GM21390 (cell line): Measurements from ENCODE around the gene CDR2L.
"Not testable (repeated sequence)": the region's sequence is repeated elsewhere in the genome, so short reads cannot be mapped to it uniquely, and the experiment has no call there.

Experiments
- ATAC-seq: cut with Tn5 transposase; IDR thresholded peaks from one replicate; pipeline ENCODE4 v1.9.1; 2021; ENCODE audit not compliant: unreplicated experiment

CDR2L gene

GRCh38 chr17:74979408-74980146 is 7.9 kb upstream of the CDR2L start:
- no peak for ATAC-seq

- ATAC-seq: no peak
Measured at GRCh38 chr17:74981318-74981978, 6.0 kb upstream of the CDR2L start.

- peak; percentile 71 for ATAC-seq
Measured at GRCh38 chr17:74981979-74982662, 5.3 kb upstream of the CDR2L start.

- ATAC-seq: not testable (repeated sequence)
Measured at GRCh38 chr17:74982663-74983313, 4.6 kb upstream of the CDR2L start.

- ATAC-seq: no peak
Measured at GRCh38 chr17:74986206-74986576, 1.2 kb upstream of the CDR2L start.

- ATAC-seq: peak; percentile 39
Measured at GRCh38 chr17:74987909-74988711, 678 bp downstream of the CDR2L start.

GRCh38 chr17:74990581-74991105 is 3.2 kb downstream of the CDR2L start:
- no peak for ATAC-seq

GRCh38 chr17:74992223-74992622 is 4.8 kb downstream of the CDR2L start:
- ATAC-seq: no peak

- no peak for ATAC-seq
Measured at GRCh38 chr17:74994440-74994839, 7.0 kb downstream of the CDR2L start.

- ATAC-seq: no peak
Measured at GRCh38 chr17:74995847-74996246, 8.4 kb downstream of the CDR2L start.

GRCh38 chr17:74998783-74999182 is 11.4 kb downstream of the CDR2L start:
- no peak for ATAC-seq

GRCh38 chr17:74999523-74999922 is 12.1 kb downstream of the CDR2L start:
- no peak for ATAC-seq

GRCh38 chr17:75001915-75002843 is 14.7 kb downstream of the CDR2L start:
- no peak for ATAC-seq

GRCh38 chr17:75003070-75003956 is 15.9 kb downstream of the CDR2L start:
- ATAC-seq: no peak

GRCh38 chr17:75003957-75004355 is 16.5 kb downstream of the CDR2L start:
- ATAC-seq: no peak

GRCh38 chr17:75004371-75004770 is 16.9 kb downstream of the CDR2L start:
- ATAC-seq: no peak

- ATAC-seq: no peak
Measured at GRCh38 chr17:75005291-75005690, 17.9 kb downstream of the CDR2L start.

GRCh38 chr17:75006084-75006483 is 18.7 kb downstream of the CDR2L start:
- not testable (repeated sequence) for ATAC-seq
